GM19035 (cell line): ENCODE results near the gene DCLK3.
A peak's percentile ranks its signal among the peaks of the same experiment; 100 is the strongest.

Experiments
- ATAC-seq: cut with Tn5 transposase; IDR thresholded peaks from one replicate; pipeline ENCODE4 v1.9.1; 2021; ENCODE audit not compliant: unreplicated experiment

The DCLK3 gene

GRCh38 chr3:36709826-36710365, 54.5 kb downstream of the DCLK3 start:
- ATAC-seq = no peak

DNA sequence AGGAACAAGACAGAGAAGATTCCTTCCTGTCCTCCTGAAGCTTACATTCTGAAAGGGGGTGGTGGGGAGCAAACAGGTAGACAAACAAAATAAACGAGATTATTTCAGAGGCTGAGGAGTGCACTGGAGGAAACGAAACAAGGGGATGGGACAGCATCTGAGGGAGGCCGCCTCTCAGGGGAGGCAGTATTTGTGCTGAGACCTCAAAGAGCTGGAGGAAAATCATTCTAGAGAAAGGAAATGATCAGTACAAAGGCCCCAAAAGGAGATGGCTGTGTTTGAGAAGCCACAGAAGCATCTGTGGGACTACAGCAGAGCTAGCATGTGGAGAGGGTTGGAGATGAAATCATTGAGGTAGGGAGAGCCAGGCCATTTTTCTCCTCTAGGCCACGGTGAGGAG, 55.1 kb downstream of the DCLK3 start:
- ATAC-seq = no peak

GRCh38 chr3:36707623-36708409, 56.5 kb downstream of the DCLK3 start:
- peak; percentile 51 for ATAC-seq

DNA sequence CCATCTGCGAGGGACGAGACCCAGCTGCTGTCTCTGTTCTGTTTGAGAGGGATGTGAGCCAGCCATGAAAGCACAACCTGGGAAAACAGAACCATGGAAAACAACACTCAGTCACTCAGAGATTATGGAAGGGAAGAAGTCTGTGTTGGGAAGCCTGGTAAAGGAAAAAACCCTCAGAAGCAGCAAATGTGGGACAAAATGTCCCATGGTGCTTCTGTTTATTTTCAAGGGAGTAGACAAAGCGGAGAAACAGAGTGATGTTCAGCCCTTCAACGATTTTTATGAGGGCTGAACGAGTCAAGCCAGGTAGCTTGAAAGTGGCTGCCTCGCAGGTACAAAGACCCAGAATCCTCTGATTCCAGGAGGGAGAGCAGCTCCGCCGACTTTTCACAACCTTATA, 59.3 kb downstream of the DCLK3 start:
- ATAC-seq = no peak

DNA sequence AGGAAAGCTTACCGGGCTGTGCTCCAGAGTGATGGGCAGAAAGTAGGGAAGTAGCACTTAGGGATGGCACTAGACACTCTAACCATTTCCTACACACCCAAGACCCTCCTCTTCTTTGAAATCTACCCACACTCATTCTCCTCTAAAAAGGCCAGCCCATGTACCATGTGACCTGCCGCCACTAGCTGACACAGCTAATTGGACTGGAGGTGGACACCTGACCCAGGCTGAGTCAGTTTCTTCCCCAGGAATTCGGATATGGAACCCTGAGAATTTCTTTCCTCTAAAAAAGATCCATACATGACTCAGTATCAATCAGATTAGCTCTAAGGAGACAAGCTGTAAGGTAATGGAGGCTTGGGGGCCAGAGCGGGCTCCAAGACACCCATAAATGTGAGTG, 60.1 kb downstream of the DCLK3 start:
- no peak for ATAC-seq

DNA sequence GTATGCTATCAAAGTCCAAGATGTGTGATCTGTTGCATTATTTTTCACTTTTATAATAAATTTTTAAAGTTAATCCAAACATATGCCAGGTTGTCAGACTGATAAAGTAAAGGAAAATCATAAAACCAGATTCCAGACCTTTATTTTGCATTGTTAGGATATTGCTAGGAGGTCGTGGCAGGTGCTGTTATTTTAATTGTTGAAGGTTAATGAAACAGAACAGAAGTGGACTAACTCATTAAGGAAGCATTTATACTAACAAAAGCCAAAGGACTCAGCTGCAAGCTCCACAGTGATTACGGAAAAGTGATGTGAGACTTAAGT, 63.1 kb downstream of the DCLK3 start:
- no peak for ATAC-seq

- ATAC-seq = peak; percentile 82
Observed at GRCh38 chr3:36700537-36701248, 63.7 kb downstream of the DCLK3 start.

GRCh38 chr3:36698314-36698713, 66.0 kb downstream of the DCLK3 start:
- ATAC-seq = no peak

DNA sequence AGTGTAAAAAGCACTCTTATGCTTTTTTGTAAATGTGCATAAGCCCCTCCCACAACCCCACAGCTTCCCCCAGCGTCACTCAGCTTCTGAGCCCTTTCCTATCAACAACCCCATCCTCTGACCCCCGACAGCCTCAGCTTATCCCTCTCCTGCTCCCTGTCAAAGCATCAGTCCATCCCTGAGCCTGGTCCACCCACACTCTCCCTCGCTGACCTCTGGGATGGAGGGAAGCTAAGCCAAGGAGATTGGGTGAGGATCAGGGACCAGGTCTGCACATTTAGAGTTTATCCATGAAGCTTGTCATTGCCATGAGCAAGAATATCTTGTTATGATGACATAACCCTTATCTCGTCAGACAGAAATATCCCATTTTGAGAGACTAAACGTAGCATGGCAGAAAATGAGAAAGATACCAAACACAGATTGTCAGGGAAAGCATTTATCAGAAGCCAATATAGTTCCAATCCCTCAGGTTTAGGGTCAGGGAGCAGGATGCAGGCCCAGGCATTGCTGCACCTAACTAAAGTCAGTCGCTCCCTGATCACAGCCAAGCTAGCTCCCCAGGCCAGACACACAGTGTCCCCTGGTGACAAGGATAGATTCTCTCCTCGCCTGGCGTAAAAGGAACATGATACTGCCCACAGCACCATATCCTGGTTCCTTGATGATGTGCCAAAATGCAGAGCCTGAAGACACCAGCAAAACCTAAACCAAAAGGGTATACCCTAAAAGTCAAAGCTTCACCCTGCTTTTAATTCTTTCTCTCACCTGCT, 66.9 kb downstream of the DCLK3 start:
- no peak for ATAC-seq

DNA sequence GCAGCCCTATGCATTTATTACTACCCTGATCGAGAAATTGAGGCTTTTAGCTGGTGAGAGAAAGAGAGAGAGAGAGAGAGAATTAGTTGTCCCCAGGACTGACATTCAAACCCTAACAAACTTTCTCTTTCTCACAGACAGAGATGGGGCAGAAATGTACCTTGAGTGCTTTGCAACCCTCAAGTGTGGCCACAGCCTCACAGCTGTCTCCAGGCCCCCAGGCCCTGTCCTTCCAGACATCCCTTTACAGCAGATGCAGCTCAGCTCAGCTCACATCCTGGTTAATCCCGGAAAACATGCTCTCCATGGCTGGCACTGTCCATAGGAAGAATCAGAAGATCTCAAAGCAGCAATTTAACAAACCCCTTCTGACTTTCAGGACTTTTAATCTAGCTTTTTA, 67.6 kb downstream of the DCLK3 start:
- ATAC-seq = no peak

DNA sequence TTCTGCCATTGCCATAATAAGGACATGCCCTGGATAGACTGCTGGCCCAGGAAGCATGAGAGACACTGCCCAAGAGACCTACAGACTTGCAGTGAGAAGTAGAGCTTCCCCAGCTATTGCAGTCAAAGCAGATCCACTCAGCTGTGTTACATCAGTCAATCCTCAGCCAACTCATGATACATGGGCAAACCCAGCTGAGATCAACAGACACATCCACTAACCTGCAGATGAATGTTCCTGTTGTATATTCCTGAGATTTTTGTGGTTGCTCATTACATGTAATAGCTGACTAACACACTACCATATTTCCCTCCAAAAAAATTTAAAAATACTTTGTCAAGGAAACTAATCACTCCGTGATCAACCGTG, 68.6 kb downstream of the DCLK3 start:
- no peak for ATAC-seq

DNA sequence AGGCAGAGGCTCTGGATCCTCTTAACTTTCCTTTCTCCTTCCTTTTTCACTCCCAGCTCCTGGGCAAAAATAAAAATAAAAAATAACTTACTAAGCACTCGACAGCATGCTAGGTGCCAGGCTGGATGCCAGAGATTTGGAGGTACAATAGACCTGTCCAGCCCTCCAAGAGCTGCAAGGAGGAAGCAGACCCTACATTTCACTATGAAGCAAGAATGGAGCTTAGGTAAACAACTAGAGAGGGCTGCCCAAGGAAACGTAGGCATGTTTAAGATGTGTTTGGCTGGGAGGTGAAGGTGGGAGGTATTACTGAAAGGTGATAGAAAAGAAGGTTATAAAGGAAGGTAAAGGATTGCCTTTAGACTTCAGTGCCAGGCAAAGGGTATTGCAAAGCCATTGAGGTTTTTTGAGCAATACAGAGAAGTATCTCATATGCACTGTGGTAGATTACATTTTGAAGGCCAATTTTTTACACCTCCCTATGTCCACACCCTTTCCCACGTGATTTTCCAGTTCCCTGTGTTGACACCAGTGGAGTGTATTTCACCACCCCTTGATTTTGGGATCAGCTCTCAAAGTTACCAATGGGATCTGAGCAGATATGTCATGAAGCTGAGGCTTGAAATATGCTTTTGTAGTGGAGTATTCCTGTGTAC, 69.1 kb downstream of the DCLK3 start:
- ATAC-seq = no peak

GRCh38 chr3:36693670-36694069, 70.7 kb downstream of the DCLK3 start:
- ATAC-seq = peak; percentile 61

DNA sequence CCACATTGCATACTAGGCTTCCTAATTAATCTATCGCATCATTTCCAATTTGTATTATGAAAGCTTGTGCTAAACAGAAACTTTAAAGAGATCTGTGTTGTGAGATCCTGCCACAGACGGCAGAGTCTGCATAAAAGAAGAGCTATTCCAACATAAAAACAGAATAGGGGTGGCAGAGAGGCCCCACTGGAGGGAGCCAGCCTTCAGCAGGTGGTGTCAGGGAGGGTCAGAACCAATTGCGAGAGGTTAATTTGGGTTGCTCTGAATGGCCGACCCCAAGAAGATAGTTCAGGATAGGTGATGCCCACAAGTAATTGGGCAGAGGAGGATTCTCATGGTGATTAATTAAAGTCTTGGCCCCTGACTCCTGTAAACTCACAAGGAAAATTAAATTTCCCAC, 74.8 kb downstream of the DCLK3 start:
- no peak for ATAC-seq

GRCh38 chr3:36688815-36689214, 75.5 kb downstream of the DCLK3 start:
- no peak for ATAC-seq

DNA sequence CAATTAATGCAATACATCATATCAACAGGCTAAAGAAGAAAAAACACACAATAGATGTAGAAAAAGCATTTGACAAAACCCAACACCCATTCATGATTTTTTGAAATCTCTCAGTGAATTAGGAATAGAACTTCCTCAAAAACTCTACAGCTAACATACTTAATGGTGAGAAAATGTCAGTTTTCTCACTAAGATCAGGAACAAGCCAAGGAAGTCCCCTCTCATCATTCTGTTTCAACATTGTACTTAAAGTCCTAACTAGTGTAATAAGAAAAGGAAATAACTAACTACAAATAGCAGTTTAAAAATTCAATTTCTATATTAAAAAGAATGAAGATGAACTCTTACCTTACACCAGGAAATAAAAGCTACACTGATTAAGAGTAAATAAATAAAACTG, 77.8 kb downstream of the DCLK3 start:
- no peak for ATAC-seq

DNA sequence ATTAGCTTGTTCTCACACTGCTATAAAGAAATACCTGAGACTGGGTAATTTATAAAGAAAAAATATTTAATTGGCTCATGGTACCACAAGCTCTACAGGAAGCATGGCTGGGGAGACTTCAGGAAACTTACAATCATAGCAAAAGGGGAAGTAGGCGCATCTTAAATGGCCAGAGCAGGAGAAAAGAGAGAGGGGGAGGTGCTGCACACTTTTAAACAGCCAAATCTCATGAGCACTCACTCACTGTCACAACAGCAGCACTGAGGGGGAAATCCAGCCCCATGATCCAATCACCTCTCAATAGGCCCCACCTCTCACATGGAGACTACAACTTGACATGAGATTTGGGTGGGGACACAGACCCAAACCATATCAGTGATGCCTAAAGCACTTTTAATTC, 82.5 kb downstream of the DCLK3 start:
- no peak for ATAC-seq

GRCh38 chr3:36680952-36681351, 83.4 kb downstream of the DCLK3 start:
- ATAC-seq = no peak

GRCh38 chr3:36679384-36680200, 84.8 kb downstream of the DCLK3 start:
- ATAC-seq = no peak

DNA sequence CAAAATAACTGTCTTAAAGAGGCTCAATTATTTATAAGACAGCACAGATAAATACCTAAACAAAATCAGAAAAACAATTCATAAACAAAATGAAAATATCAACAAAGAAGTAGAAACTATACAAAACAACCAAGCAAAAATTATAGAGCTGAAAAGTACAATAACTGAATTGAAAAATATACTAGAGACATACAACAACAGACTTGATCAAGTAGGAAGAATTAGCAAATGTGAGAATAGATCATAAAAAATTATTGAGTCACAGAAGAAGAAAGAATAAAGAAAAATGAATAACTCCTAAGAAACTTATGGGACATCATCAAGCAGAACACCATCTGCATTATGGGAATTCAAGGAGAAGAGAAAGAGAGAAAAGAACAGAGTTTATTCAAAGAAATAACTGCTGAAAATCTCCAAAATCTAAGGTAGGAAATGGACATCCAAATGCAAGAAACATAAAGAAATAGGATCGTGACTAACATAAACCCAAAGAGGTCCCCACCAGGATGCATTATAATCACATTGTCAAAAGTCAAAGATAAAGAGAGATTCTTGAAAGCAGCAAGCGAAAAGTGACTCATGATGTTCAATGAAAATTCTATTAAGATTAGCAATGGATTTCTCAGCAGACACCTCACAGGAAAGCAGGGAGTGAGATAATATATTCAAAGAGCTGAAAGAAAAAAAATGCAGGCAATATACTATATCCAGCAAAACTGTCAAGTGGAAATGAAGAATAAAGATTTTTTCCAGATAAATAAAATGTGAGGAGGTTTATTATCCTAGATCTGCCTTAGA, 85.9 kb downstream of the DCLK3 start:
- ATAC-seq = no peak
